Measurements from ENCODE around the gene DEDD. TPM values are rescaled to one million over a fixed set of nuclear protein-coding genes. Genes with fewer than 3 reads are reported as not detected.

Gene DEDD
- total RNA-seq, 1 donor from 2014 or later: 35.2 TPM

GRCh38 chr1:161080441-161081405, 51.7 kb downstream of the DEDD start:
- intact Hi-C loops (cut with micrococcal nuclease): no loop called here

GRCh38 chr1:161079436-161080110, 52.9 kb downstream of the DEDD start:
- intact Hi-C loops (cut with micrococcal nuclease): no loop called here

GRCh38 chr1:161077426-161077825, 55.0 kb downstream of the DEDD start:
- intact Hi-C loops (cut with micrococcal nuclease): no loop called here

DNA sequence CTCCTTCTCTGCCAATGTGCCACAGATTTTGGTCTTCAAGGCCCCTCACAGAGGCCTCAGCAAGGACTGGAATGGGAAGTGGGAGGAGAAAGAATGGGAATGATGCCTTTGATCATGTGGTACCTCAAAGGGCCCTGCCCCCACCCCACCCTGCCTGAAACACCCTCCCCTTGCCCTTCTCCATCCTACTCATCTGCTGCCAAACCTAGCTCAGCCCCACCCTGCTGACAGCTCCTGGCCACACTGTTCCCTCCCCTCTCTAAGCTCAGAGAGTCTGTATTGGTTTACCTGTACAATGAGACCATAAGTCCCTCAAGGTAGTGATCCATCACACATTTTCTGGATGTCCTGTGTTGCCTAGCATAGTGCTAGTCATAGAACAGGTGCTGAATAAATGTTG, 56.1 kb downstream of the DEDD start:
- intact Hi-C loops (cut with micrococcal nuclease): no loop called here

DNA sequence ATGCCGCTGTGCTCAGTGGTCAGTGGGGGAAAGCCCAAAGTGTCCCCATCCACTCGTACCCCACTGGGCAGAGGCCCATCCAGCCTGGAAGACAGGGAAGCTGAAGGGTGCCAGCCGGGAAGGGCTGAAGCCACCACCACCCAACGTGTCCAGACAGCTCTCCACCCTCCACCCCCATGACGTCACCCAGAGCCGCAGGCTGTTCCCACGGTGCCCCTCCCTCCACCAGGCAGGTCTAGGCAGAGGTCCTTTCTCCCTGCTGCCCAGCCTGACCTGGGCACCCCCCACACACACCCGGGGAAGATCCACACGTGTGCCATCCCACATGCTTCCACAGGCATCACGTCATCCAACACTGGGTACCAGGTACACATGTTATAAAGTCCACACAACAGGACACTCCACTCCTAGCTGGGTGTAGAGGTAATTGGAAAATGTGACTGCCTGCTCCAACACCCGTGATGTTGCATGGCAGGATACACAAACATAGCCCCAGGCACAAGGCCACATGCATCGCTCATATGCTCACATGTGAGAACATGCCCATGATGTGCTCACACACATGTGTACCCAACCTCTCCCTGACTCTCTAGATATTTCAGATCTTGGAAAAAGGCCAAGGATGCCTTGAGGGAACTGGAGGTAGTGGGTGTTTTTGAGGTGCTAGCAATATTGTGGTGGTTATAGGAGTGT, 57.6 kb downstream of the DEDD start:
- intact Hi-C loops (cut with micrococcal nuclease): no loop called here

DNA sequence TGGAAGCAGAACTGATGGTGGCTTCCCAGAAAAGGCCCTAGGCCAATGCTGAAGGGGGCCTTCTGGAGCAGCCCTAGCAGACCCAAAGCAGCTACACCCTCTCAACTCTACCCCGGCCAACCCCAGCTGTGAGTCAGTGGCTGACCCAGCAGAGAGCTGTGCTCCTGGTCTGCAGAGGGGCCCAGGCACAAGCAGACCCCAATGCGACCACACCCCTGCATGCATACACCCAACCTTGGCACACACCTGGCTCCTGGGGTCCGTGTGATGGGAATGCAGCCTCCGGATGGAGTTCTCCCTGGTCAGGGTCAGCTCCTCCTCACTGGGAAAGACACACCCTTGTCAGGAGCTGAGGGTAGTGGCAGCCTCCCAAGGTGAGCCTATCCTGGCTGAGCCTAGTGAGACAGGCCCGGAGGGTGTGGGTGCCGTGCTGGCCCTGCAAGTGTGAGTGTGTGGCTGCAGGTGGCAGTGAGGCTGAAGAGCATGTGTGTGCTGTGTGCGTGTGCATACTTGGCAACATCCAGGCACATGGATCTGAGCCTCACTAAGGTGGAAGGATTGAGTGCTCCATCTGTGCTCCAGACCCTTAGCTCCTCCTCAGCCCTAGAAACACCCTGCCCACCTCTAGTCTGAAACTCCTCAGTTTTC, 58.9 kb downstream of the DEDD start:
- intact Hi-C loops (cut with micrococcal nuclease): no loop called here

- intact Hi-C loops (cut with micrococcal nuclease): loop anchor here (1.0 kb wide), 1 partner anchor 66 kb away; no protein-coding TSS in a partner anchor
Measured at GRCh38 chr1:161072751-161073449, 59.6 kb downstream of the DEDD start.

DNA sequence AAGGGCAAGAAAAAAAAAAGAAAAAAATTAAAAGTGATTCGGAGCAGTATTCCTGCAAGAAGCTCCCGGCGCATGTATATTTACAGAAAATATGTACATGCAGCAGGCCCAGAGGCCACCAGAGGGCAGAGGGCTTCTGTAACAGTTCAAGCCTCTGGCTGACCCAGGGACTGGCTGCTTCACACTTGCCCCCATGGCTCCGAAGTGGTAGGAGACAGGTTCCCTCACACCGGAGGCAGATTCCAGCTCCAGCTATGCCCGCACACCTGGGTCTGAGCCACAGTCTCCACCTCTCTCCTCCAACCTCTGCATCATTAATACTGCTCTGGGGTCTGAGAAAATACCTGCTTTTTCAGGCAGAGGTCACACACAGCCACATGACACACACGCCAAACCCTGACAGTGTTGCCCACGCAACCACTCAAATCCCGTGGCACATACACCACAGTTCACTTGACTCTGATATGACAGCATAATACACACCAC, 60.5 kb downstream of the DEDD start:
- intact Hi-C loops (cut with micrococcal nuclease): loop anchor here (1.0 to 2.0 kb wide), 2 partner anchors 61 to 67 kb away; partner anchors contain the start of gene DEDD

Other genes starting within 250 kb of the DEDD start
- not detected in 2 replicates for gene ITLN1, start 247.5 kb downstream of the DEDD start, total RNA-seq
- not detected in 2 replicates for gene ITLN2, start 177.9 kb downstream of the DEDD start, total RNA-seq
- gene F11R, start 111.5 kb downstream of the DEDD start, total RNA-seq: 11.1 and 16.8 TPM in 2 replicates
- gene TSTD1, start 93.7 kb downstream of the DEDD start, total RNA-seq: 44.5 and 52.1 TPM in 2 replicates
- gene USF1, start 86.7 kb downstream of the DEDD start, total RNA-seq: 75.8 and 78.5 TPM in 2 replicates
- gene ARHGAP30, start 62.8 kb downstream of the DEDD start, total RNA-seq: 266 and 271 TPM in 2 replicates
- 0.05 and 0.18 TPM in 2 replicates for gene NECTIN4, start 43.1 kb downstream of the DEDD start, total RNA-seq
- 0.20 TPM in 1 of 2 replicates, not detected in the other for gene KLHDC9, start 34.3 kb downstream of the DEDD start, total RNA-seq
- gene PFDN2, start 14.6 kb downstream of the DEDD start, total RNA-seq: 65.1 and 73.9 TPM in 2 replicates
- gene NIT1, start 14.6 kb downstream of the DEDD start, total RNA-seq: 34.8 and 35.8 TPM in 2 replicates
- gene UFC1, start 21.3 kb upstream of the DEDD start, total RNA-seq: 111 and 116 TPM in 2 replicates
- 30.9 and 35.3 TPM in 2 replicates for gene USP21, start 26.8 kb upstream of the DEDD start, total RNA-seq
- gene PPOX, start 33.8 kb upstream of the DEDD start, total RNA-seq: 29.6 and 36.3 TPM in 2 replicates
- 49.4 and 52.1 TPM in 2 replicates for gene B4GALT3, start 44.8 kb upstream of the DEDD start, total RNA-seq
- gene ADAMTS4, start 66.4 kb upstream of the DEDD start, total RNA-seq: 0.30 and 1.0 TPM in 2 replicates
- 81.5 and 83.0 TPM in 2 replicates for gene NDUFS2, start 69.7 kb upstream of the DEDD start, total RNA-seq
- 2.5 and 3.1 TPM in 2 replicates for gene FCER1G, start 82.6 kb upstream of the DEDD start, total RNA-seq
- gene APOA2, start 91.0 kb upstream of the DEDD start, total RNA-seq: not detected in 2 replicates
- gene TOMM40L, start 93.4 kb upstream of the DEDD start, total RNA-seq: 23.3 and 24.0 TPM in 2 replicates
- gene NR1I3, start 105.5 kb upstream of the DEDD start, total RNA-seq: not detected in 2 replicates
- not detected in 2 replicates for gene PCP4L1, start 126.1 kb upstream of the DEDD start, total RNA-seq
- 2.7 and 3.0 TPM in 2 replicates for gene MPZ, start 177.3 kb upstream of the DEDD start, total RNA-seq
- 167 and 174 TPM in 2 replicates for gene SDHC, start 181.7 kb upstream of the DEDD start, total RNA-seq
- gene CFAP126, start 235.2 kb upstream of the DEDD start, total RNA-seq: not detected in 2 replicates

Measured in T-helper 2 cell treated with Interferon-gamma antibody and Interleukin-4, amounts not matched to agents 100 ng/mL and 5 ng/mL, for 36 hours (primary cell).